ENCODE measurements around the gene SLC2A14.
"Not testable (repeated sequence)": the region's sequence is repeated elsewhere in the genome, so short reads cannot be mapped to it uniquely, and the experiment has no call there.

SLC2A14 gene

DNA sequence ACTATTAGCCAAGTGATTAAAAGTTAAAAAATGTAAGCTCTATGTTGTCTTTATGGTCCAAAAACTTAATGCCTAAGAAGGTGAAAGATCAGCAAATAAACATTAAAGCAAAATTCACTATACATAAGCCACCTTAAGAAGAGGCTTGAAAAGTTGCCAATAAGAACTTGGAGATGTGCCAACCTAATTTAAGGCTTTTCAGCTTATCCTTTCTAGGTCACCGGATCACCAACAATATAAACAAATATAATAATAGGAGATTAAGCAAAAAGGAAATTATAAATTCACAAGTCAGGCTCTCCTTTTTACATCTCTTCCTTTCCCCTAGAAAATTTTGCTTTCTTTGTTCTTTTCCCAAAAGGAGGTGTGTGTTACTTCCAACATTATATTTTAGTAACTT lies 32.4 kb upstream of the SLC2A14 start:
- TF ChIP-seq, protein P1, sequence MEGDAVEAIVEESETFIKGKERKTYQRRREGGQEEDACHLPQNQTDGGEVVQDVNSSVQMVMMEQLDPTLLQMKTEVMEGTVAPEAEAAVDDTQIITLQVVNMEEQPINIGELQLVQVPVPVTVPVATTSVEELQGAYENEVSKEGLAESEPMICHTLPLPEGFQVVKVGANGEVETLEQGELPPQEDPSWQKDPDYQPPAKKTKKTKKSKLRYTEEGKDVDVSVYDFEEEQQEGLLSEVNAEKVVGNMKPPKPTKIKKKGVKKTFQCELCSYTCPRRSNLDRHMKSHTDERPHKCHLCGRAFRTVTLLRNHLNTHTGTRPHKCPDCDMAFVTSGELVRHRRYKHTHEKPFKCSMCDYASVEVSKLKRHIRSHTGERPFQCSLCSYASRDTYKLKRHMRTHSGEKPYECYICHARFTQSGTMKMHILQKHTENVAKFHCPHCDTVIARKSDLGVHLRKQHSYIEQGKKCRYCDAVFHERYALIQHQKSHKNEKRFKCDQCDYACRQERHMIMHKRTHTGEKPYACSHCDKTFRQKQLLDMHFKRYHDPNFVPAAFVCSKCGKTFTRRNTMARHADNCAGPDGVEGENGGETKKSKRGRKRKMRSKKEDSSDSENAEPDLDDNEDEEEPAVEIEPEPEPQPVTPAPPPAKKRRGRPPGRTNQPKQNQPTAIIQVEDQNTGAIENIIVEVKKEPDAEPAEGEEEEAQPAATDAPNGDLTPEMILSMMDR (IDR thresholded peaks at IDR 0.05; ENCODE audit: low read depth, low read length), result no peak
- H3K4me3 ChIP-seq (replicated peaks in 1 of 2; ENCODE audit: low read depth in 2 of 2, low read length in 2 of 2), result no peak overlapping the region
- DNase-seq (ENCODE audit: low read depth in 2 of 2), result peak; percentile 46 to 47

DNA sequence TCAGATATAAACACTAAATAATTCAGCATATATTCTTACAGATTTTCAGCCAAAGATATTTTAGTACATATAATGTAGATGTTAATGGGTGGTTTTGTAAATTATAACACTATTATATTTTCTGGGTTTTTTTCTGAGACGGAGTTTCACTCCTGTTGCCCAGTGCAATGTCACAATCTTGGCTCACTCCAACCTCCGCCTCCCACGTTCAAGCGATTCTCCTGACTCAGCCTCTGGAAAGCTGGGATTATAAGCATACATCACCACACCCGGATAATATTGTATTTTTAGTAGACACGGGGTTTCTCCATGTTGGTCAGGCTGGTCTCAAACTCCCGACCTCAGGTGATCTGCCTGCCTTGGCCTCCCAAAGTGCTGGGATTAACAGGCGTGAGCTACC lies 29.7 kb upstream of the SLC2A14 start:
- not testable (repeated sequence) for H3K4me3 ChIP-seq (replicated peaks in 1 of 2; ENCODE audit: low read depth in 2 of 2, low read length in 2 of 2); DNase-seq (ENCODE audit: low read depth in 2 of 2)

DNA sequence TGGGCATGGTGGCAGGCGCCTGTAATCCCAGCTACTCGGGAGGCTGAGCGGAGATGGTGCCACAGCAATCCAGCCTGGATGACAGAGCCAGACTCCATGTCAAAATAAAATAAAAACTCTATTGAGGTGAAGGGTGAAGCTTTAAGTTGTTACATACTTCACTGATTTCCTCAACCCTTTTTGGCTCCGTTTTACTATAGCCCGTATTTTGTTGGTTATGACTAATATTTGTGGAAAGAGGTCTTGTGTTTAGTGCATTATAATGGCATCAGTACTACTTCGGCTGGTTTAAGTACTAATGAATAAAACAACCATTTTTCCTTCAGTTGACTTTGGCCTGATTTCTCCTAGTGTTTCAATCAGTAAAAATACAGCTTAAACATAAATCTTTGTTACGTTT lies 27.0 kb upstream of the SLC2A14 start:
- no peak overlapping the region for H3K4me3 ChIP-seq (replicated peaks in 1 of 2; ENCODE audit: low read depth in 2 of 2, low read length in 2 of 2)
- TF ChIP-seq, protein P1 (IDR thresholded peaks at IDR 0.05; ENCODE audit: low read depth, low read length), result no peak
- DNase-seq (ENCODE audit: low read depth in 2 of 2), result peak in 1 of 2 donors; percentile 52

DNA sequence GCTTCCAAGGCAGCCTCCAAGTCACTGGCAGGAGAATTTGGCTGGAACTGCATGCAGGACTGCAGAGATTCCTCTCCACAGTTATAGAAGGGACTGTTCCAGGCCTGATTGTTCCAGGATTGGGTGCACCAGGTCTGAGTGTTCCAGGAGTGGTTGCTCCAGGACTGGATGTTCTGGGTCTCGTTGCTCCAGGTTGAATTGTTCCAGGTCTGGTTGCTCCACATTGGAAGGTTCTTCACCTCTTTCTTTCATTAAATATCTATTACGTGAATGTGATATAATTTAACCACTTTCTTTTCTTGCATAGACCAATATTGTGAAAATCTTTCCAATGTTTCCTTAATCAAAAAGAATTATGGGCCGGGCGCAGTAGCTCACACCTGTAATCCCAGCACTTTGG lies 24.0 kb upstream of the SLC2A14 start:
- DNase-seq (ENCODE audit: low read depth in 2 of 2); H3K4me3 ChIP-seq (replicated peaks in 1 of 2; ENCODE audit: low read depth in 2 of 2, low read length in 2 of 2): not testable (repeated sequence)

DNA sequence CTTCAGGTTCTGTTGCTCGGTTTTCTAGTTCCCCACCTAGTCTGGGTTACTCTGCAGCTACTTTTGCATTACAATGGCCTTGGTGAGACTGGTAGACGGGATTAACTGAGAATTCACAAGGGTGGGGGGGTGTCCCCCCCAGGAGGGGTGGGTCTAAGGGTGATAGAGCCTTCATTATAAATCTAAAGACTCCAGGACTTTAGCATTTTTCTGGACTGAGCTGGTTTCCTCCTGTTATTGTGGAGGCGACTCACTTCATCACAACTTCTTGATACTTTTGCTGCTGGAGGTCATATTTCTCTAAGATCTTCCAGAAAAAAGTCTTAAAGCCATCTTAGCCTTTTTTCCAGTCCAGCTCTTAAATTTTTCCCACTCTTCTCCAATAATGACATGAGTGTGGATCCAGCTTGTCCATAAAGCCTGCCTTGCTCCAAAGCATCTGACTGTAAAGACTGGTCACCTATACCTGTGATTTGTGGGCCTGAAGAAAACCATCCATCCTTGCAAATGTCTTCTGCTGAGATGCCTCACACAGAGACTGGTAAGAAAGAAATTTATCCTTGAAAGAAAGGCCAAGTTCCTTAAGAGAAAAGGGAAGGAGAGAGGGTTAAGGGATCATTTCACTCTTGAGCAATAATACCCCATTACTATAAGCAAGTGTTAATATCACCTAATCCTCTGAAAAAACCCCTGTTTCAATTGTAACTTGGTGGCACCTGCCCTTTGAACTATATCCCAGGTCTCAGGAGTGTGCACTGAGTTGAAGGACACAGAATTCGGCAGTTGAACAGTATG lies 19.7 kb upstream of the SLC2A14 start:
- no peak overlapping the region for H3K4me3 ChIP-seq (replicated peaks in 1 of 2; ENCODE audit: low read depth in 2 of 2, low read length in 2 of 2)
- no peak for DNase-seq (ENCODE audit: low read depth in 2 of 2)
- TF ChIP-seq, protein P1 (IDR thresholded peaks at IDR 0.05; ENCODE audit: low read depth, low read length), result no peak

DNA sequence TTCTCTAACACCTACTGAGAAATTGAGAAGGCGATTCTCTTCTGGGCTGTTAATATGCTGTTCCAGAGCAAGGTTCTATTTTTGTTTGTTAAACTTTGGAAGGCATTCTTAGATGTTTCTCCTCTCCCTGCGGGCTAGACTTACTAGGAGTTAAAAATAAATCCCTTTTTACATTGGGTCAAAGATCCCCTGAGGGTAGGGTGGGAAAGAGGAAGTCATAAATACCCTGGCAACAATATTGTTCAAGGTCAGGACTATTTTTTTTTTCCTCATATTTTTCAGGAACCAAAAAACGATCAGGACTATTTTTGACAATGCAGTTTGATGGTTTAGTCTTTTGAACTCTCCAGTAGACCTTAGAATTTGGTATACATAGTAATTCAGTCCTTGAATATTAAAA lies 12.0 kb upstream of the SLC2A14 start:
- TF ChIP-seq, protein P1 (IDR thresholded peaks at IDR 0.05; ENCODE audit: low read depth, low read length), result no peak
- DNase-seq (ENCODE audit: low read depth in 2 of 2), result no peak
- H3K4me3 ChIP-seq (replicated peaks in 1 of 2; ENCODE audit: low read depth in 2 of 2, low read length in 2 of 2), result no peak overlapping the region

DNA sequence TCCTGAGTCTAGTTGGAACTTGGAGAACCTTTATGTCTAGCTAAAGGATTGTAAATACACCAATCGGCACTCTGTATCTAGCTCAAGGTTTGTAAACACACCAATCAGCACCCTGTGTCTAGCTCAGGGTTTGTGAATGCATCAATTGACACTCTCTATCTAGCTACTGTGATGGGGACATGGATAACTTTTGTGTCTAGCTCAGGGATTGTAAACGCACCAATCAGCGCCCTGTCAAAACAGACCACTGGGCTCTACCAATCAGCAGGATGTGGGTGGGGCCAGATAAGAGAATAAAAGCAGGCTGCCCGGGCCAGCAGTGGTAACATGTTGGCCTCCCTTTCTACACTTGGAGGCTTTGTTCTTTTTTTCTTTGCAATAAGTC lies 9.0 kb upstream of the SLC2A14 start:
- DNase-seq (ENCODE audit: low read depth in 2 of 2); H3K4me3 ChIP-seq (replicated peaks in 1 of 2; ENCODE audit: low read depth in 2 of 2, low read length in 2 of 2): not testable (repeated sequence)

DNA sequence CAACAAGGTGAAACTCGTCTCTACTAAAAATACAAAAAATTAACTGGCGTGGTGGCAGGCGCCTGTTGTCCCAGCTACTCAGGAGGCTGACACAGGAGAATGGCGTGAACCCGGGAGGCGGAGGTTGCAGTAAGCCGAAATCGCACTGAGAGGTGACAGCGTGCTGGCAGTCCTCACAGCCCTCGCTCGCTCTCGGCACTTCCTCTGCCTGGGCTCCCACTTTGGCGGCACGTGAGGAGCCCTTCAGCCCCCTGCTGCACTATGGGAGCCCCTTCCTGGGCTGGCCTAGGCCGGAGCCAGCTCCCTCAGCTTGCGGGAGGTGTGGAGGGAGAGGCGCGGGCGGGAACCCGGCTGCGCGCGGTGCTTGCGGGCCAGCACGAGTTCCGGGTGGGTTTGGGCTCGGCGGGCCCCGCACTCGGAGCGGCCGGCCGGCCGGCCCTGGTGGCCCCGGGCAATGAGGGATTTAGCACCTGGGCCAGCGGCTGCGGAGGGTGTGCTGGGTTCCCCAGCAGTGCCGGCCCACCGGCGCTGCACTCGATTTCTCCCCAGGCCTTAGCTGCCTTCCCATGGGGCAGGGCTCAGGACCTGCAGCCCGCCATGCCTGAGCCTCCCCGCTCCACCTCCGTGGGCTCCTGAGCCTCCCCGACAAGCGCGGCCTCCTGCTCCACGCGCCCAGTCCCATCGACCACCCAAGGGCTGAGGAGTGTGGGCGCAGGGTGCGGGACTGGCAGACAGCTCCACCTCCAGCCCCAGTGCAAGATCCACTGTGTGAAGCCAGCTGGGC lies 8.4 kb upstream of the SLC2A14 start:
- H3K4me3 ChIP-seq (replicated peaks in 1 of 2; ENCODE audit: low read depth in 2 of 2, low read length in 2 of 2); DNase-seq (ENCODE audit: low read depth in 2 of 2): not testable (repeated sequence)

DNA sequence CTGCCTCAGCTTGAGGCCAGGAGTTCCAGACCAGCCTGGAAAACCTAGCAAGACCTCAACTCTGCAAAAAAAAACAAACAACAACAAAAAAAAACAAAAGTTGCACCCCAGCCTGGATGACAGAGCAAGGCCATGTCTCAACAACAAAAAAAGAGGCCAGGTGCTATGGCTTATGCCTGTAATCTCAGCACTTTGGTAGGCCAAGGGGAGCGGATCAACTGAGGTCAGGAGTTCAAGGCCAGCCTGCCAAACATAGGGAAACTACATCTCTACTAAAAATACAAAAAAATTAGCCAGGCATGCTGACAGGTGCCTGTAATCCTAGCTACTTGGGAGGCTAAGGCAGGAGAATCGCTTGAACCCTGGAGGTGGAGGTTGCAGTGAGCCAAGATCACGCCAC lies 6.5 kb upstream of the SLC2A14 start:
- TF ChIP-seq, protein P1 (IDR thresholded peaks at IDR 0.05; ENCODE audit: low read depth, low read length), result no peak
- no peak overlapping the region for H3K4me3 ChIP-seq (replicated peaks in 1 of 2; ENCODE audit: low read depth in 2 of 2, low read length in 2 of 2)
- no peak for DNase-seq (ENCODE audit: low read depth in 2 of 2)
